ENCODE measurements around the gene SMAD3.

Gene SMAD3

GRCh38 chr15:67082007-67082536 is 16.7 kb downstream of the SMAD3 start:
- H3K4me3 ChIP-seq (ENCODE audit: low read depth, low read length), result no peak overlapping the region
- TF ChIP-seq, protein P1, sequence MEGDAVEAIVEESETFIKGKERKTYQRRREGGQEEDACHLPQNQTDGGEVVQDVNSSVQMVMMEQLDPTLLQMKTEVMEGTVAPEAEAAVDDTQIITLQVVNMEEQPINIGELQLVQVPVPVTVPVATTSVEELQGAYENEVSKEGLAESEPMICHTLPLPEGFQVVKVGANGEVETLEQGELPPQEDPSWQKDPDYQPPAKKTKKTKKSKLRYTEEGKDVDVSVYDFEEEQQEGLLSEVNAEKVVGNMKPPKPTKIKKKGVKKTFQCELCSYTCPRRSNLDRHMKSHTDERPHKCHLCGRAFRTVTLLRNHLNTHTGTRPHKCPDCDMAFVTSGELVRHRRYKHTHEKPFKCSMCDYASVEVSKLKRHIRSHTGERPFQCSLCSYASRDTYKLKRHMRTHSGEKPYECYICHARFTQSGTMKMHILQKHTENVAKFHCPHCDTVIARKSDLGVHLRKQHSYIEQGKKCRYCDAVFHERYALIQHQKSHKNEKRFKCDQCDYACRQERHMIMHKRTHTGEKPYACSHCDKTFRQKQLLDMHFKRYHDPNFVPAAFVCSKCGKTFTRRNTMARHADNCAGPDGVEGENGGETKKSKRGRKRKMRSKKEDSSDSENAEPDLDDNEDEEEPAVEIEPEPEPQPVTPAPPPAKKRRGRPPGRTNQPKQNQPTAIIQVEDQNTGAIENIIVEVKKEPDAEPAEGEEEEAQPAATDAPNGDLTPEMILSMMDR (IDR thresholded peaks at IDR 0.05; ENCODE audit: insufficient read depth, low read depth, low read length, missing control alignments), result no peak
- DNase-seq (ENCODE audit: low read depth), result peak; percentile 92

DNA sequence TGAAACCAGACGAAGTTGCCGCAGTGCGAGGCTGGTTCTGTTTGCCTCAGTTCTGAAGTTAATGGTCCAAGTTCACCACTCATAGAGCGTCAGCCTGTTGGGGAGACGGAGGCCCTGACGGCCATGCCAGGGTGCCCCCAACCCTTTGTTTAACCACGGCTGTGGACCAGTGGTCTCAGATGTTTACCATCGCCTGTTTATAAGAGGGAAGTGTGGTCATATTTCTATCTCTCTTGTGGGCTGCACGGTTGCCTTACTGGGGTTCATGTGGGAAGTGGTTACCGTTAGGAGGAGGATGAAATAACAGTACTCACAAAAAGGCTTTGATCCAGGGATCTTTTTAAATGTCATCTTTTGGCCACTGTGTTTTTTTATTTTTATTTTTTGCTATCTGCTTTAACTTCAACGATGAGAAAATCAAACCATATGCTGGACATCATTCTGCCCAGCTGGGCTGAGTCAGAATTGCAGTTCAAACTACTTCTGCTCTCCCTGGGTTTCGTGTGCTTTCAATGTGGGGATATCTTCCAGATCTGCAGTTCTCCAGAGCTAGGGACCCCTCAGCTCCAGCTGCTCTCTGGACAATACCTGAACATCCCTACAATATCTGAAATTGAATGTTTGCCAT is 17.8 kb downstream of the SMAD3 start:
- H3K4me3 ChIP-seq (ENCODE audit: low read depth, low read length), result no peak overlapping the region
- DNase-seq (ENCODE audit: low read depth), result peak; percentile 64
- TF ChIP-seq, protein P1 (IDR thresholded peaks at IDR 0.05; ENCODE audit: insufficient read depth, low read depth, low read length, missing control alignments), result no peak

GRCh38 chr15:67084561-67084960 is 19.2 kb downstream of the SMAD3 start:
- TF ChIP-seq, protein P1 (IDR thresholded peaks at IDR 0.05; ENCODE audit: insufficient read depth, low read depth, low read length, missing control alignments), result no peak
- DNase-seq (ENCODE audit: low read depth), result no peak
- H3K4me3 ChIP-seq (ENCODE audit: low read depth, low read length), result peak overlapping the region; percentile 29

- peak overlapping the region; percentile 29 for H3K4me3 ChIP-seq (ENCODE audit: low read depth, low read length)
- TF ChIP-seq, protein P1 (IDR thresholded peaks at IDR 0.05; ENCODE audit: insufficient read depth, low read depth, low read length, missing control alignments), result no peak
- peak; percentile 89 for DNase-seq (ENCODE audit: low read depth)
Measured at GRCh38 chr15:67085237-67085817, 19.9 kb downstream of the SMAD3 start.

DNA sequence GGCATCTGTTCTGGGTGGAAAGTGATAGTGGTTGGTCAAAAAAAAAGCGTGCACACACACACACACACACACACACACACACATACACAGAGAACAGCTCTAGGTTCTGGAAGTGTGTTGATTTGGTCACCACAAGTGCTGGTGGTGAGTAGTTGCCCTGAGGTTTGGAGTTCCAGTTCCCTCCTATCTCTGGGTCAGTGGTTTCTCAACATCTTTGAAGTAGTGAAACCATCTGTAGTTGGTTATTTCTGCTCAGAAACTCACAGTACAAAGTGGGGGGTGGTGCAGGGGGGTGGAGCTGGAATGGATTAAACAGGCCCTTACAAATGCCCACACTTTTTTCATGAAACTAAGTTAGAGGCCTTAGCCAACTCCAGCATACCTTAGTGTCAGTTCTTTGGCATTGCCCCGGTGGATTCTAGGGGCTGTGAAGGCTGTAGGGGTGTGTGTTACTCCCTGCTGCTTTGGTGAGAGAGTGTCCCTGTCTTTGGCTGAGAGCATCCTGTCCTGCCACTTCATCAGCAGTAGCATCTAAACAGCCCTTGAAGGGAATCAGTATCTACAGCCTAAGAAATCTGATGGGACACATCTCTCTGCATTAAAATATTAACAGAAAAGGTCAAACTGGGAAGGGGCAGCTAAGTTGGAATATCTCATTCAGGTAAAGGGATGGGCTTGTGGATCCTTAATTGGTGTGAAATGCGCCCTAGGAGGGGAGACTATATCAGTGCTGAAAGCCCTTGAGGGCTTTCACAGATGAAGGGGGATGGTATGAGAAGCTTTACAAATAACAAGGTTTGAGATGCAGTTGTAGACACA is 20.6 kb downstream of the SMAD3 start:
- TF ChIP-seq, protein P1 (IDR thresholded peaks at IDR 0.05; ENCODE audit: insufficient read depth, low read depth, low read length, missing control alignments), result no peak
- H3K4me3 ChIP-seq (ENCODE audit: low read depth, low read length), result no peak overlapping the region
- peak; percentile 98 for DNase-seq (ENCODE audit: low read depth)

DNA sequence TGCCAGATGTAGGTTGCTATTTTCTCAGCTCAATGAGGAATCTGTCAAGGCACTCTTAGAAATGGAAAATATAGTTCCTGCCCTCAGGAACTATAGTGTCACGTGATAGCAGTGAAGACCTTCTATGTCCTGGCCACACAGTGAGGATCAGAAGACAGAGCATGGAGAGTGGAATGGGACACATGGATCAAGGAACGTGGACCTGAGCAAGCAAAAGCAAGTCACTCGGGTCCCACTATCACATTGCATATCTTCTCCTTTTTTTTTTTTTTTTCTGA is 21.2 kb downstream of the SMAD3 start:
- no peak overlapping the region for H3K4me3 ChIP-seq (ENCODE audit: low read depth, low read length)
- TF ChIP-seq, protein P1 (IDR thresholded peaks at IDR 0.05; ENCODE audit: insufficient read depth, low read depth, low read length, missing control alignments), result no peak
- DNase-seq (ENCODE audit: low read depth), result no peak

Data from GM12865 (cell line).